Lower lobe of right lung (tissue), 2 donors: ENCODE data around the gene BLTP3A. TPM values are rescaled to one million over a fixed set of nuclear protein-coding genes. Genes with fewer than 3 reads are reported as not detected.
"Not testable (repeated sequence)": the region's sequence is repeated elsewhere in the genome, so short reads cannot be mapped to it uniquely, and the experiment has no call there.

Experiments used
- ATAC-seq, 2 donors: fragments of 200-7000 bp; cut with Tn5 transposase; one replicate each; pipeline ENCODE4 v1.9.1; 2020 to 2022; ENCODE audit warnings: mild to moderate bottlenecking in 2 of 2, moderate library complexity in 2 of 2
- DNase-seq: peaks from one replicate; pipeline ENCODE4 v3.0.0-alpha.2; 2020
- H3K27ac ChIP-seq: fragments of 200-600 bp; one replicate; pipeline ENCODE4 v1.8.0; 2022
- H3K27me3 ChIP-seq: fragments of 200-600 bp; one replicate; pipeline ENCODE4 v1.8.0; 2022; ENCODE audit warnings: low read depth
- H3K36me3 ChIP-seq: fragments of 200-600 bp; one replicate; pipeline ENCODE4 v1.8.0; 2022; ENCODE audit warnings: mild to moderate bottlenecking
- H3K4me1 ChIP-seq: fragments of 200-600 bp; one replicate; pipeline ENCODE4 v1.8.0; 2022
- H3K4me3 ChIP-seq: fragments of 200-600 bp; one replicate; pipeline ENCODE4 v1.8.0; 2022; ENCODE audit warnings: mild to moderate bottlenecking
- H3K9me3 ChIP-seq: fragments of 200-600 bp; one replicate; pipeline ENCODE4 v1.8.0; 2022
- intact Hi-C: fragments of 100-400 bp; cut with DNase I; formaldehyde crosslinking; loops from one replicate; pipeline ENCODE4 v1.11.0; 2022
- total RNA-seq: library from RNA; stranded (reverse); fragmentation: NEBNext Ultra II Directional; extraction: Animal tissue kit (Norgen Biotek cat#: 25700); gene quantifications from one replicate; pipeline ENCODE4 v1.2.1, GENCODE V29; 2021
- TF ChIP-seq, protein P1 (sequence below): fragments of 200-600 bp; IDR thresholded peaks from one replicate; pipeline ENCODE4 v1.8.0; 2022; ENCODE audit warnings: antibody characterized with exemption, mild to moderate bottlenecking
- donor health status: DM: no; HTN: yes; CAD: no; lungs with severe emphysema.

The BLTP3A gene
- total RNA-seq, 1 donor from 2014 or later = 14.1 TPM

DNA sequence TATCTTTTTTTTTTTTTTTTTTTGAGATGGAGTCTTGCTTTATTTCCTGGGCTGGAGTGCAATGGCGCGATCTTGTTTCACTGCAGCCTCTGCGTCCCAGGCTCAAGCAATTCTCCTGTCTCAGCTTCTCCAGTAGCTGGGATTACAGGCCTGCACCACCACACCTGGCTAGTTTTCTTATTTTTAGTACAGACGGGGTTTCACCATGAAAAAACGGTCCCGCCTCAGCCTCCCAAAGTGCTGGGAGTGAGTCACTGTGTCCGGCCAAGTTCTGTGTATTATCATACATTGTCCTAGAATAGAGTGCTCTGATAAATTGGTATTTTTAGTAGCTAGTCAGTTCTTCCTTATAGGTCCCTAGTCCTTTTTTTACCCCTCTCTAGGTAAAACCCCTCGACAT lies 31.8 kb upstream of the BLTP3A start:
- Histone ChIP-seq H3K4me3 (no peak overlapping the region), H3K9me3 (no peaks in the 10 kb centered on the region), H3K36me3 (peaks cover 51% of the 10 kb centered on the region), H3K4me1 (peaks cover 15% of the 10 kb centered on the region), H3K27ac (no peak overlapping the region), H3K27me3 (no peaks in the 10 kb centered on the region)
- intact Hi-C loops = no loop called here
- ATAC-seq = no peak
- TF ChIP-seq, protein P1, sequence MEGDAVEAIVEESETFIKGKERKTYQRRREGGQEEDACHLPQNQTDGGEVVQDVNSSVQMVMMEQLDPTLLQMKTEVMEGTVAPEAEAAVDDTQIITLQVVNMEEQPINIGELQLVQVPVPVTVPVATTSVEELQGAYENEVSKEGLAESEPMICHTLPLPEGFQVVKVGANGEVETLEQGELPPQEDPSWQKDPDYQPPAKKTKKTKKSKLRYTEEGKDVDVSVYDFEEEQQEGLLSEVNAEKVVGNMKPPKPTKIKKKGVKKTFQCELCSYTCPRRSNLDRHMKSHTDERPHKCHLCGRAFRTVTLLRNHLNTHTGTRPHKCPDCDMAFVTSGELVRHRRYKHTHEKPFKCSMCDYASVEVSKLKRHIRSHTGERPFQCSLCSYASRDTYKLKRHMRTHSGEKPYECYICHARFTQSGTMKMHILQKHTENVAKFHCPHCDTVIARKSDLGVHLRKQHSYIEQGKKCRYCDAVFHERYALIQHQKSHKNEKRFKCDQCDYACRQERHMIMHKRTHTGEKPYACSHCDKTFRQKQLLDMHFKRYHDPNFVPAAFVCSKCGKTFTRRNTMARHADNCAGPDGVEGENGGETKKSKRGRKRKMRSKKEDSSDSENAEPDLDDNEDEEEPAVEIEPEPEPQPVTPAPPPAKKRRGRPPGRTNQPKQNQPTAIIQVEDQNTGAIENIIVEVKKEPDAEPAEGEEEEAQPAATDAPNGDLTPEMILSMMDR = no peak
- DNase-seq = no peak

GRCh38 chr6:34761681-34762080 lies 30.2 kb upstream of the BLTP3A start:
- intact Hi-C loops, DNase-seq, H3K4me3 ChIP-seq, H3K4me1 ChIP-seq, H3K9me3 ChIP-seq, H3K27ac ChIP-seq, ATAC-seq, H3K27me3 ChIP-seq: not testable (repeated sequence)
- peaks cover 67% of the 10 kb centered on the region for H3K36me3 ChIP-seq

GRCh38 chr6:34768148-34768547 lies 23.7 kb upstream of the BLTP3A start:
- intact Hi-C loops = no loop called here
- peaks cover 99% of the 10 kb centered on the region for H3K36me3 ChIP-seq

GRCh38 chr6:34771727-34772126 lies 20.2 kb upstream of the BLTP3A start:
- peaks cover 99% of the 10 kb centered on the region for H3K36me3 ChIP-seq
- no peak overlapping the region for H3K4me3 ChIP-seq
- DNase-seq (no peak), ATAC-seq (no peak)
- no peaks in the 10 kb centered on the region for H3K4me1 ChIP-seq
- TF ChIP-seq, protein P1 = no peak
- no peak overlapping the region for H3K27ac ChIP-seq
- intact Hi-C loops = no loop called here
- no peaks in the 10 kb centered on the region for H3K27me3 ChIP-seq
- H3K9me3 ChIP-seq = no peaks in the 10 kb centered on the region

More at GRCh38 chr6:34768148-34768547, 23.7 kb upstream of the BLTP3A start:
- TF ChIP-seq, protein P1 = no peak
- H3K27me3 ChIP-seq = no peaks in the 10 kb centered on the region
- DNase-seq (no peak), ATAC-seq (no peak)
- H3K9me3 ChIP-seq = no peaks in the 10 kb centered on the region
- H3K4me3 ChIP-seq = no peak overlapping the region
- no peaks in the 10 kb centered on the region for H3K4me1 ChIP-seq
- H3K27ac ChIP-seq = no peak overlapping the region

DNA sequence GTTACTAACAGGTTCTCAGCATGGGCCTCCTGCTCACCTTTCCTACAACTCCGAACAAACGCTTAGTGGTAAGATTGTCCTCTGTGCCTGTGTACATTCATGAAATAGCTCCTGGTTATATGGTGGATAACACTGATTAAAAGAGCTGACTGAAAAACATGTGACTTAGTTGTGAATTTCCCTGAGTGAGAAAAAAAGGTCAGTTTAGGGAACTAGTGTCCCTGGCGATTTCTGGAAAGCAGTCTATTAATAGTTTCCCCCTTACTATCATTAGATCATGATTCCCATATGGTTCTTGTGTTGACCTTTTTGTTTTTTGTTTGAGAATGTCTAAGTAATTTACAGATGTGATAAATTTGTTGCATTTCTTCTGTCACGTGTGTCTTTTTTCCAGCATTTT lies 18.9 kb upstream of the BLTP3A start:
- Histone ChIP-seq H3K9me3 (no peaks in the 10 kb centered on the region), H3K27ac (no peak overlapping the region), H3K27me3 (no peaks in the 10 kb centered on the region), H3K4me1 (no peaks in the 10 kb centered on the region), H3K4me3 (no peak overlapping the region), H3K36me3 (peaks cover 97% of the 10 kb centered on the region)
- no peak for DNase-seq
- TF ChIP-seq, protein P1 = no peak
- intact Hi-C loops = no loop called here
- ATAC-seq = no peak

GRCh38 chr6:34773916-34774315 lies 18.0 kb upstream of the BLTP3A start:
- H3K9me3 ChIP-seq = no peaks in the 10 kb centered on the region
- TF ChIP-seq, protein P1 = no peak
- no peaks in the 10 kb centered on the region for H3K27me3 ChIP-seq
- ATAC-seq = no peak
- H3K4me3 ChIP-seq = no peak overlapping the region
- H3K27ac ChIP-seq = no peak overlapping the region
- intact Hi-C loops = no loop called here
- no peaks in the 10 kb centered on the region for H3K4me1 ChIP-seq
- no peak for DNase-seq
- peaks cover 95% of the 10 kb centered on the region for H3K36me3 ChIP-seq
